Activated CD4-positive, alpha-beta T cell treated with anti-CD3 and anti-CD28 coated beads, Interleukin-2, Interleukin-6, amounts not matched to agents 100 ng/mL and 50 ng/mL, durations not matched to agents 16 hours and 8 hours (primary cell): Measurements from ENCODE around the gene NEGR1.

Experiments
- DNase-seq: peaks from one replicate; pipeline ENCODE4 v3.0.0-alpha.2; 2020

Gene NEGR1

GRCh38 chr1:71762514-71763255 is 519.7 kb downstream of the NEGR1 start:
- no peak for DNase-seq

GRCh38 chr1:71755441-71755840 is 526.9 kb downstream of the NEGR1 start:
- no peak for DNase-seq

DNA sequence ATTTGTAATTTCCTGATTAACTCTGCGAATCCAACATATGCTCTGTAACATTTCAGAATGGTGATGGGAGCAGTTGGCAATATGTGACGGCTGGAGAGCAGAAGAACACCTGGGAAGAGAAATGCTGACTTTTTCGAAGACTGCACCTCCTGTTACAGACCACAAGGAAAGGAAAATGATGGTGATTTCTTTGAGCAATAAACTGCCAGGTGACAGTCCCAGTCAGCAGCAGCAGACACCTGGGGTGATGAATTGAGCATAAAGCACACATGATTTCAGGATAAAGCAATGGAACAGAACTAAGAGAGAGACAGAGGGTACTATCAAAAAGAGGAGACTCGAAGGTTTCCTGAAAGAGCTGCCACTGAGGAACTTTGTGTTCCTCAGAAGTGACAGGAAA is 528.6 kb downstream of the NEGR1 start:
- no peak for DNase-seq

DNA sequence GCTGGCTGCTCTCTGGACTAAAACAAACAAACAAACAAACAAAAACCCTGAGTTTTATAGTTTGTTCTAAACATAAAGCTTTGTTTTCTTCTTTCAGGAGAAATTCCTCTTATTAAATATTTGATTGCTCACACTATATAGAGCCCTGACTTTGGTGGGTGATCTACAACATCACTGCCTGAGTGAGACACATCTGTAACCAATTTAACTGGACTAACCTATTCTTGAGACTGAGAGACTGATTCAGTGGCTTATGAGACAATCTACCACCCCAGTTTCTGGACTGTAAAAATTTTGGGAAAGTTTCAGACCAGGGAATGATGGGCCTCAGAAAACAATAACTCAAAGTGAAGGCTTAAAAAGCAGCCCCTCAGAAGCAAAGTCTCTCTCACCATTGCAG is 537.0 kb downstream of the NEGR1 start:
- DNase-seq, result no peak

DNA sequence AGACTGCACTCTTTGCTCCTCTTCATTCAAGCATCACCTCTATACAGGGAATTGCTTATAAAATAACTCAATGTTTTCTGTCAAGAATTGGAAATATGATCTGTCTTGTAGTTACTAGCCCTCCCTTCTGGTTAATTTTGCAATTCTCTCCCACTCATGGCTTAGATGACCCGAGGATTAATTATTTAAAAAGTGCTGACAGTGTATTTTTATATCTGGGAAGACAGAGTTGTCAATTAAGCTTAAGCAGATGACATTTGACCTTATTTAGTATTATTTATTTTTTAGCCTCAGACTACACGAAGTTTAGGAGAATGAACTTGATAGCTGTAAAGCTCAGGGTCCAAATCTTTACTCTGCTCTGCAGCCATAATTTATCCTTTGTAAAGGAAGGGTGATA is 538.5 kb downstream of the NEGR1 start:
- no peak for DNase-seq

DNA sequence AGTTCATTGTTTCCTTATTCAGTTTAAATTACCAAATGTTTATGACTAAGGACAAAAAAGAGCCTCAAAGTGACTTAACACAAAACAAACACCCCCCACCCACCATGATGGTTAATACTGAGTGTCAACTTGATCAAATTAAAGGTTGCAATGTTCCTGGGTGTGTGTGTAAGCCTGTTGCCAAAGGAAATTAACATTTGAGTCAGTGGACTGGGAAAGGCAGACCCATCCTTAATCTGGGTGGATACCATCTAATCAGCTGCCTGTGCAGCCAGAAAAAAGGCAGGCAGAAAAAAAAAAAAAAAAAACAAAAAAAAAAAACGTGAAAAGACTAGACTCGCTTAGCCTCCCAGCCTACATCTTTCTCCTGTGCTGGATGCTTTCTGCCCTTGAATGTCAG is 543.4 kb downstream of the NEGR1 start:
- no peak for DNase-seq

DNA sequence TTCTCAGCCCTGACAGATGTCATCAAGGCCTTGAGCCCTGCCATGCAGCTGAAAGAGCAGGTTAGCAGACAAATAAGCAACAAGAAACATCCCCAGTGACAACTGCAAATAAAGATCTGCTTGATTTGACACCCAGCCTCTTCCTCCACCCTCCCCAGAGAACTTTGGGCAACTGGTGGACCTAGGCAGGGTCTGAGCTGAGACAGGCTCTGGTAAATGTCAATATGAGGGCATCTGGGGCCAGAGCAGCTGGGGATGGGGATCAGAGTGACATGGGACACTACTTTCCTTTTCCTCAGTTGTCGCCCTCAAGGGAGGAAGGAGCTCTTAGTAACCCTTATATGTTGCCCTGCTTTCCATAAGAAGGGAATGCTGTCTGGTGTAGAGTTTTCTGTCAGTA is 544.1 kb downstream of the NEGR1 start:
- DNase-seq, result no peak

DNA sequence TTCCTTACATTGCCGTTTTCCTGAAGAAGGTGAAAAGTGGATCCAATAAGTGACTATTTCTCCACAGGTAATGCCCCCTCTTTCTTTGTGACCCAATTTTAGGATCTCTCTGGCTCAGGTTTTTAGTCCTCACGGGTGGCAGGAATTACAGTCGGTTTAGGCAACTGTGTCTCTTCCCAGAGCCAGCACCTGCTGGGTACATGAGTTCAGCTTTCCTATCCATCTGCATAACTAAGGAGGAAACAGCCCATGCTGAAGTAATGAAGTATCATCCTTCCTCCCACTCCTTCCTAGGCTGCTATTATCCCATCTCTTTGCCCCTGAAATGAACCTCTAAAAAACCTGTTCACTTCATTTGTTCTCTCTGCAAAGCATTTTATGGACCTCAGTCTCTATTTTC is 544.6 kb downstream of the NEGR1 start:
- no peak for DNase-seq

DNA sequence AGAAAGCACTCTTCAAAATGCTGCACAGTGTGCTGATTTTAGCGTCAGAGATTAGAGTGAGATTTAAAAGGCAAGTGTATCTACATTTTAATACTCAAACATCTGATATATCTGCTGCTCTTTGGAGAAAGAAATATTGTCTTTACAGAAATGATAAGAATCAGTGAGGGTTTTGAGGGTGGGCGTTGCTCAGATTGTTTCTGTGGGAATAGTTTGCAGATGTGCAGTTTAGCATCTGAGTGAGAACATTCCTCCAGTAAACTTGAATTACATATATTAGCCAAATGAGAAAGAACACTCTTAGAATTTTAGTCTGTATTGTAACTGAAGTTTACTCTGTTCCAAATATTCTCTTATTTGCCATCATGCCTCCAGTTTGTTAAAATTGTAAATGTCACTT is 549.2 kb downstream of the NEGR1 start:
- no peak for DNase-seq

- no peak for DNase-seq
These were observed 560.8 kb downstream of the NEGR1 start for GRCh38 chr1:71721532-71721931.

DNA sequence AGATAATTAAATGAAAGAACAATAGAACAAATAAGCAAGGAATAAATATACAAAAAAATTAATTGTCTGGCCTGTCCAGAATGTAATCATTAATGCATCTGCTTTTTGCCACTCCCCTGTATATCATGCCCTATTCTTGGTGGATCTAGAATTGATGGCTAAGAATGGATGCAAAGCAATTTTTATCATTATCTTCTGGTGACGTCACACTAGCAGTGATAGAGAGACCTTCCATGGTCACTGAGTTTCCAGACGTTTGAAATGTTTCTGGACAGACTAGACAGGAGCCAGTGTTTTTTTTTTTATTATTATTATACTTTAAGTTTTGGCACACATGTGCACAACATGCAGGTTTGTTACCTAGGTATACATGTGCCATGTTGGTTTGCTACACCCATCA is 563.0 kb downstream of the NEGR1 start:
- no peak for DNase-seq

- DNase-seq, result no peak
These were observed 565.2 kb downstream of the NEGR1 start for GRCh38 chr1:71717186-71717585.

DNA sequence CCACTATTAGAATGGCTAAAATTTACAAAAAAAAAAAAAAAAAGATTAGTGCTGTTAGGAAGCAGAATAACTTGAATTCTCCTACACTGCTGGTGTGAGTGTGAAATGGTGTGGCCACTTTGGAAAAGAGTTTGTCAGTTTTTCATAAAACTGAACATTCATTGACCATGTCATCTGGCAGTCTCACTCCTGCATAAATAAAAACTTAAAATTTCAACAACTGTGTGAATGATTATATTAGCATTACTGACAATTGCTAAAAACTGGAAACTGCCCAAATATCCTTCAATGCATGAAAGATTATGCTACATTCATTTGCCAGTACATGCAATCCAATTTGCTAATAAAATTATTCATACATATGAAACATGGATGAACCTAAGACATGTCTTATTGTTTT is 570.9 kb downstream of the NEGR1 start:
- DNase-seq, result no peak

- DNase-seq, result no peak
These were observed 576.2 kb downstream of the NEGR1 start for GRCh38 chr1:71706029-71706671.

GRCh38 chr1:71698186-71698585 is 584.2 kb downstream of the NEGR1 start:
- no peak for DNase-seq

DNA sequence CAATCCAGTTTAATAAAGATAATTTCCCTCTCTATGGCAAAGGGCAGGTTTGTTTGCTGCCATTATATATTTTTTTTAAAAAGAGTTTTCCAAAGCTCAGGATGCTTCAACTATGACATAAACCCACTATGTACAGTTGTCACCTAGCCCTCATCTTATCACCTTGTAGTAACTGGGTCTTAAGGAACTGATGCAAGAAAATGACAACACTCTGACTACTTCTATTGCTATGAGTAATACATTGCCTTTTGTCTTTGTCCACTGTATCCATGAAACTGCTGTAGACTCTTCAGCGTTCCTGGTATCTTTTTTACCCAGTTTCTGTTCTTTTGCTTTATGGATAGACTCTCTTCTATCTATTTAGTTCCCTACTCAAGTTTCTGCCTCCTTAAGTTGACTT is 586.5 kb downstream of the NEGR1 start:
- no peak for DNase-seq

GRCh38 chr1:71695084-71695483 is 587.3 kb downstream of the NEGR1 start:
- DNase-seq, result no peak

GRCh38 chr1:71693581-71693980 is 588.8 kb downstream of the NEGR1 start:
- DNase-seq, result no peak

DNA sequence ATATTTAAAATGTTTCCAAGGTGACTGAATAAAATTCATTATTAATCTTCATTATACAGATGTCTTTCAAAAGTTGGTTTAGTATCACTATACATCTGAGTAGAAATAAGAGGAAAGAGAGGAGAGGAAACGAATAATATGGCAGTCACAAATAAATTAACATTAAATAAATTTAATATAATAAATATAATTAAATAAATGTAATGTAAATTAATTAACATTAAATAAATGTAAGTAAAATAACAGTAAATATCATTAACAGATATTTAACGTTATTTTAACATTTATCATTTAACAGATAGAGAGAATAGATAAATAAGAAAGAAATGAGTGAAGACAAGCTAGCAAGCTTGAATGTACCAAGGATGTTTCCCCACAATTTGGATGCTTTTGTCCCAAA is 592.7 kb downstream of the NEGR1 start:
- DNase-seq, result no peak

DNA sequence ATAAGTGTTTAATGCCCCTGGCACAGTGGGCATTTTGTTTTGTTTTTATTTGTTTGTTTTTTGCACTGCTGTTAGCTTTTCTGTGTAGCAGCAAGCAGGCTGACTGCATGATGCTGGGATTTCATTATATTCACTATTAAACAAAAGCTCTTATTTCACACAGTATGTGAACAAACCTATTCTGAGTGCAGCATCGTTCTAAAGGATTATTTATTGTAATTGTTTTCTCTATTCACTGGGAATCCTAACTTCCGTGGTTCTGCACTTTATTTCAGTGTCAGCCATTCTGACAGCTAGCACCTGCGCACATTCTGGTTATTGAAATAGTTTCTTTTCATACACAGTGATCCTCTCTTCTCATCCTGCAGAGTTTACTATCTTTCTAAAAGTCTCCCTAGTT is 595.0 kb downstream of the NEGR1 start:
- DNase-seq, result no peak

DNA sequence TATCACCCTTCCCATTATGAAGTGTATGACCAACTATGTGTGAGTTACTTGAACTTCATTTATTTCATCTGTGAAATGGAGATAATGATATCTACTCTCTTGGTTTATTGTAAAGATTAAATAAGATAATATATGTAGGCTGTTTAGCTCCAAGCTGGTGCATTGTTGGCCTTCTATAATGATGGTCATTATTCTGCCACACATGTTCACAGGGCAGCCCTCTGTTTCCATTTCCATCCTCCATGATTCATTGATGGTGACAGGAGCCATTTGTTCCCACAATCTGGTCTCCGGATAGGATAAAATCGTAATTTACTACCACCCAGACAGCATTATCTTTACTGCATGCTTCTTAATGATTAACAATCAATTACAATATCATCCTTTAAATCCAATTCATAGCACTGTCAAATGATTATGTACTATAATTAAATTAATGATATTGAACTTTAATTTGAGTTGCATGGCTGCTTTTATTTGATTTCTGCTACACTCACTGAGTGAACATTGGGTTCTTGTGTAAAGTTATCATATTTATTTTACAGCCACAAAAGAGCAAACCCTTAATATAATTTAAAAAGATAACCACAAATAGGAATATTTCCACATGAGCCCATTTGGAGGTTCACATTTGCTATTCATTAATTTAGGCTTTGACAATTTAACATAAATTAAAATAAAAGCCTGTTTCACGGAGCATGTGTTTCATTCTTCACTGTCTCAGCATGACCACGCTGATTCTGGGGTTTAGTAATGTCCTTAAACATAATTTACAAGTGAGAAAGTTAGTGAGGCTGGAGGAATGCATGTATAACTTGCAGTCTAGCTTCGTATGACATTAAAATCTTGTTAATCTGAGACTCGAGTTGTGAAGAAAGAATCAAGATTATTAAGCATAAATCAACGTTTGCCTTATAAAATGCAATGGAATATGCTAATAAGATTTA is 605.1 kb downstream of the NEGR1 start:
- no peak for DNase-seq

DNA sequence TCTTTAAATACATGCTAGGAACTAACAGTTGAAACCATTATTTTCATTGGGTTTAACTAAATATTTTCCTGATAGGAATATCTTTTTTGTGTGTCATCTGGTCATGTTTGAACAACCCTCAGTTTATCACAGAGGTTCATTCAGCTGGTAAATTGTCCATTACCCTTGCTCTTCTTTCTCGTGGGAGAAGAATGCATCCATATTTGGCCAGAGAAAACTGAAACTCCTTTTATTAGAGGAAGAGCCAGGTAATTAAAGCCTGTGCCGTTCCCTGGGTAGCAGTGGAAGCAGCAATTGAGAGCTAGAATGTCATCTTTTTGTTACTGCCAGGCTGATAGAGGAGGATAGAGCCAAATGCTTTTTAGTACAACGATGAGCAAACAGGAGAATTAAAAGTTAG is 614.3 kb downstream of the NEGR1 start:
- no peak for DNase-seq

- DNase-seq, result no peak
These were observed 615.1 kb downstream of the NEGR1 start for GRCh38 chr1:71667216-71667615.

- no peak for DNase-seq
These were observed 615.7 kb downstream of the NEGR1 start for GRCh38 chr1:71666609-71667008.
